ENCODE data around the gene PARK7.

The PARK7 gene

DNA sequence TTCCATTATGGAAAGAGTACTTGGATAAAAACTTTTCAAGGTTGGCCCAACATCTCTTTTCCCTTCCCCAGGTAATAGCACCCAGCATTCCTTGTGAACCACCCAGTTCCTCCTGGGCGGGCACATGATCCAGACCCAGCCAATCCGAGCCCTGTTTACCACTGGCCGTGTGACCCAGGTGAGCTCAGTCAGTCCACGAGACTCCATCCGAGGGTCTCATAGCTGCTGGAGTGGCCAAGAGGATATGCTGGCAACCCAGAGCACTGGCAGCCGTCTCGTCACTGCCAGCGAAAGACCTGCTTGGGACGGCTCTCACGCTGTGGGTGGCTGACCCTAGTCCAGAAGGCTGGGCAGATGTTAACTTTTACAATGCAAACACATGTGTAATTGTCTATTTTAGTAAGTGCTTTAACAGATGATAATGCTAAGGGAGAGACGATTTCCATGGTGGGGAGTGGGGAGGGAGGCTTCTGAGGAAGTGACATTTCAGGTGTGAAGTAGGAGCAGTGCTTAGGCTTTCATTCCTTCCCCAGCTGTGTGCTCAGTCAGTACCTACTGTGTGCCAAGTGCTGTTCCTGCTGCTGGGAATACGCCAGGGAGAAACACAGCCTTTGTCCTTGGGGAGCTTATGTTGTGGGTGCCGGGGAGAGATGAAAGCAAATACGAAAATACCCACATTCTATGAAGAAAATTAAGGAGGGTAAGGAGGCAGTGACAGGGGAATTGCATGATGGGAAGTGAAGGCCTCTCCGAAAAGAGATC is 24.5 kb downstream of the PARK7 start:
- no peak for DNase-seq

DNA sequence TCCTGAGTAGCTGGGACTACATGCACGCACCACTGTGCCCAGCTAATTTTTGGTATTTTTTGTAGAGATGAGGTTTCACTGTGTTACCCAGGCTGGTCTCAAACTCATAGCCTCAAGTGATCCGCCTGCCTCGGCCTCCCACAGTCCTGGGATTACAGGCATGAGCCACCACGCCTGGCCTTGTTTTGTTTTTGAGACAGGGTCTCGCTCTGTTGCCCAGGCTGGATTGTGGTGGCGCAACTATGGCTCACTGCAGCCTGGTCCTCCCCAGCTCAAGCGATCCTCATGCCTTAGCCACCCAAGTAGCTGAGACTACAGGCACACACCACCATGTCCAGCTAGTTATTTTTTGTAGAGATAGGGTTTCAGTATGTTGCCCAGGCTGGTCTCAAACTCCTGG is 26.0 kb downstream of the PARK7 start:
- DNase-seq = no peak

DNA sequence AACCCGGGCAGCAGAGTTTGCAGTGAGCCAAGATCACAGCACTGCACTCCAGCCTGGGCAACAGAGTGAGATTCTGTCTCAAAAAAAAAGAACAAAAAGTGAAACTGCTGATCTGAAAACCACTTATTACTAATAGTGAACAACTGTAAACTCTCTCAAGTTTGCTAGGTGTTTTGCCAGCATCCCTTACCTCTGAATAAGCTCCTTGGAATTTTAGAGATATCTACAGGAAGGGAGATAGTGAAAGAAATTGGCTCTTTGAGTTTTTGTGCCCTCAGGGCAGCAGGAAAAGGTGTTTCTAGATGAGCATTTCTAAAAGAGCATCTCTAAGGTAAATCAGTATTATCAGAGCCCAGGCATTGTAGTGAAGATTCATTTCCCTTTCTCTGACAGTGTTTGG is 27.1 kb downstream of the PARK7 start:
- no peak for DNase-seq

- DNase-seq = no peak
Observed at GRCh38 chr1:7989762-7990428, 28.4 kb downstream of the PARK7 start.

- no peak for DNase-seq
Observed at GRCh38 chr1:7991504-7992440, 30.3 kb downstream of the PARK7 start.

DNA sequence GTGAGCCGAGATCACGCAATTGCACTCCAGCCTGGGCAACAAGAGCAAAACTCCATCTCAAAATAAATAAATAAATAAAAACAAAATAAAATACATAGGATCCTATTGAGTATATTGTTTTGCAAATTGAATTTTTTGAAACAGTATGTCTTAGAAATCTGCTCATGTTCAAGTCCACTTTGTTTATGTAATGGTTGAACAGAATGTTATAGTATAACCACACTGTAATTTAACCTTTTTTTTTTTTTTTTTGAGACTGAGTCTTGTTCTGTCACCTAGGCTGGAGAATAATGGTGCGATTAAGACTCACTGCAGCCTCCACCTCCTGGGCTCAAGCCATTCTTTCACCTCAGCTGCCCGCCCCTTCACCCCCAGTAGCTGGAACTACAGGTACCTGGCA is 31.4 kb downstream of the PARK7 start:
- no peak for DNase-seq

DNA sequence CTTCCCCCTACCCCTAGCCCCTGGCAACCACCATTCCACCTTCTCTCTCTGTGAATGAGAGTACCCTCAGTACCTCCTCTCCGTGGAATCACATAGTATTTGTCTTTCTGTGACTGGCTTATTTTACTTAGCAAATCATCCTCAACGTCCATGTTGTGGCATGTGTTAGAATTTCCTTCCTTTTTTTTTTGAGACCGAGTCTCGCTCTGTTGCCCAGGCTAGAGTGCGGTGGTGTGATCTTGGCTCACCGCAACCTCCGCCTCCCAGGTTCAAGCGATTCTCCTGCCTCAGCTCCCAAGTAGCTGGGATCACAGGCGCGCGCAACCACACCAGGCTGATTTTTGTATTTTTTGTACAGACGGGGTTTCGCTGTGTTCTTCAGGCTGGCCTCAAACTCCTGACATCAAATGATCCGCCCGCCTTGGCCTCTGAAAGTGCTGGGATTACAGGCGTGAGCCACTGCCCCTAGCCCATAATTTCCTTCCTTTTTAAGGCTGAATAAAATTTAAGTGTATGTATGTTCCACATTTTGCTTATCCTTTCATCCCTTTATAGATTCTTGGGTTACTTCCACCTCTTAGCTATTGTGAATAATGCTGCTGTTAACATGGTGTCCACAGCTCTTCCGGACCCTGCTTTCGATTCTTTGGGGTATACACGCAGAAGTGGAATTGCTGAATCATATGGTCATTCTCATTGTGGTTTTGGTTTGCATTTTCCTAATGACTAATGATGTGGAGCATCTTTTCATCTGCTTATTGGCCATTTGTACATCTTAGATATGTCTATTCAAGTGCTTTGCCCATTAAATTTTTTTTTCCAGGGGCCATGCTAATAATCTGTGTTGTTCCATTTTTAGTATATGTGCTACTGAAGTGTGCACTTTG is 32.3 kb downstream of the PARK7 start:
- no peak for DNase-seq

DNA sequence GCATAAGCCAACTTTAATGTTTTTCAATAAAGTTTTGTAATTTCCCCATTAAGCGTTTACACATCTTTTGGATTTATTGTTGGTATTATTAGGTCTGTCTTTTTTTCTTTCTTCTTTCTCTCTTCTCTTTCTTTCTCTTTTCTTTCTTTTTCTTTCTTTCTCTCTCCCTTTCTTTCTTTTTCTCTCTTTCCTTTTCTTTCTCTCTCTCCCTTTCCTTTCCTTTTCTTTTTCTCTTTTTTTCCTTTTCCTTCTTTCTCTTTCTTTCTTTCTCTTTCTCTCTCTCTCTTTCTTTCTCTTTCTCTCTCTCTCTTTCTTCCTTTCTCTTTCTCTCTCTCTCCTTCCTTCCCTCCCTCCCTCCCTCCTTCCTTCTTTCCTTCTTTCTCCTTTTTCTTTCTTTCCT is 33.3 kb downstream of the PARK7 start:
- DNase-seq = no peak

- no peak for DNase-seq
Observed at GRCh38 chr1:7995437-7995836, 33.9 kb downstream of the PARK7 start.

- no peak for DNase-seq
Observed at GRCh38 chr1:8002329-8002910, 40.9 kb downstream of the PARK7 start.

- no peak for DNase-seq
Observed at GRCh38 chr1:8002921-8003320, 41.4 kb downstream of the PARK7 start.

DNA sequence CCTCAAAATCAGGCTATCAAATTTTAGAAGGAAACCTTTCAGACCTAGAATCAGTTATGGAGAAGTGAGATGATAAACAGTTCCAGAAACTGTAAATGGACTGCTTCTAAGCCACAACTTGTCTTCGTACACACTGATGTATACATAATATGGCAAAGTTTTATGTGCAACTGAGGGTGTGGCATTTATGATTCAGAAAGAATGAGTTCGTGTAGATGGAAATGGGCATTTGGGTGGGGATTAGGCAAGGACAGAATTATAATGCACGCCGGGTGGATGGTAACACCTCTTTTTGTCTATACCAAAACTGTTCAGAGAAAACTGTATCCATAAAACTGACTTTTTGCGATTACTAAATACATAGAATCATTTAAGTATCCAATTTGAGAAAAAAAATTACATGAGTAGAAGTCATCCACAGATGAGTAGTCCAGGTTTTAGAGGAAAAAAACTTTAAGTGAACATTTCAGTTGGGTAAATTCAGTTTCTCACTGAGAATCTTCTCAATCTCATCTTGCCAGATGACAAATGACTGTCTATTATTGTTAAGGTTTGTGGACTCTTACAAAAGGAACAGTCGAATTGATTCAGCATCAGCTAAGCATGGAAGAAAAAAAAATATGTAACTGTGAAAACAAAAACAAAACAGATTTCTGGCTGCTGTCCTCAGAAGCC is 42.1 kb downstream of the PARK7 start:
- no peak for DNase-seq

GRCh38 chr1:8004113-8004802 is 42.7 kb downstream of the PARK7 start:
- no peak for DNase-seq

DNA sequence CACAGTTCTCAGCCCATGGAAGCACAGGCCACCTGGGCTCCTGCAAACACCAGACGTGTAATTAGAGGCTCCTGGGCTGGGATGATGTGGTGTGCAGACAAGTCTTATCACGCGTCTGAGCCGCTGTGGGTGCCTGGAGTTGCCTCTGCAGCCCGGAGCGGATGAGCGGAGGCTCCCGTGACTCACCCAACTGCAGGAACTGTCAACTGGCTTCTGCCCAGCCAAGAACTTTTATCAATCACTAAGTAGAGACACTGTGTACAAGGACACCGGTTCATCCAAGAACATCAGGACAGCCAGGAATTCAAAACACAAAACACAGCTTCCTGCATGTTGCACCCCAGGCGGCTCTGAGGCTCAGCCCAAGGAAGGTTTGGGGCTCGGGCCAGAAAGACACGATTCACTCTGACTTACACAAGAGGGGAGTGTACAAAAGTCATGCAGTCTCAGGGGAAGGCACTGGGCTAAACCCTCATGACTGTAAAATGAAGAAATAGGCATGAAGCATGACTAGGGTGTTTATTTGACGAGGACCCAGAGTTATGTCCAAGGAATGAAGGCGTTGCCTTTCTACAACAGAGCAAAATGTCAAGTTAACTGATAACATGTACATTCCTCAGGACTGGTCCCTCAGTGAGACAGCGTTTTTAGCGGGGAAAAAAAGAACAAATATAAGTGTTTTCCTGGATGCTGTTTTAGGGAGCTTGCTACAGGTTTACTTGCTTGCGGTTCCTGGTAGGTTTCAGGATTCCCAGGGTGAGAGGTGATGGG is 43.5 kb downstream of the PARK7 start:
- no peak for DNase-seq

DNA sequence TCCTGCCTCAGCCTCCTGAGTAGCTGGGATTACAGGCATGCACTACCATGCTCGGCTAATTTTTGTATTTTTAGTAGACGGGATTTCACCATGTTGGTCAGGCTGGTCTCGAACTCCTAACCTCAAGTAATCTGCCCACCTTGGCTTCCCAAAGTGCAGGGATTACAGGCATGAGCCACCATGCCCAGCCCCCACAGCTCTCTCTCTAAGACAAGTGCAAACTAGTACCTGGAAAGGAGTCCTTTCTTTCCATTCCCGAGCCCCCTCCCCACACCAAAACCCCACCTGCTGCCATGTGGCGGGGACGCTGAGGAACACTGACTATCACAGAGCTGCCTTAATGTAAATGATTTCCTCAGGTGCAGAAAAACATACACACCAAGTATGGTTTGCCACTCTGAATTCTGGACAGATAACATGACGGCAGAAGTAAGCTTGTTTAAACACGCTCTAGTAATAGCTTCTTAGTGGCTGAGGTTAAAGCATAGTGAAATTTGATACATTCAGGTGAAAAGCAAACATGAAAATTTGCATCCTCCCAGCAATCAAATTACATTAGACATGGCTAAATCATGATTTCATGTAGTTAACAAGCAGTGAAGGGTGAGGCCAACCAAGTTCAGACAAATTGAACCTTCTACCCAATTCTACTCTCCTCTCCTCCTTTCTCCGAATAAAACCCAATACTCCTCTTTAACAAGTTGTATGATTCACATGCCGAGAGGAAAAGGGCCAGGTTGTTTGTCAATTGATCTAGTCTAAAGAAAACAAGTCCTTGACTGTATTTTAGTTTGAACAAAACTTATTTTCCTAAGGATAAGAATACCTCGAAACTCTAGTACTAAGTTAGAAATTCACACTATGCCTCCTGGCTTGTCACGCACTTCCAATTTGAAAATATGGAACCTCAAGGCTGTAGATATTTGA is 44.8 kb downstream of the PARK7 start:
- no peak for DNase-seq

DNA sequence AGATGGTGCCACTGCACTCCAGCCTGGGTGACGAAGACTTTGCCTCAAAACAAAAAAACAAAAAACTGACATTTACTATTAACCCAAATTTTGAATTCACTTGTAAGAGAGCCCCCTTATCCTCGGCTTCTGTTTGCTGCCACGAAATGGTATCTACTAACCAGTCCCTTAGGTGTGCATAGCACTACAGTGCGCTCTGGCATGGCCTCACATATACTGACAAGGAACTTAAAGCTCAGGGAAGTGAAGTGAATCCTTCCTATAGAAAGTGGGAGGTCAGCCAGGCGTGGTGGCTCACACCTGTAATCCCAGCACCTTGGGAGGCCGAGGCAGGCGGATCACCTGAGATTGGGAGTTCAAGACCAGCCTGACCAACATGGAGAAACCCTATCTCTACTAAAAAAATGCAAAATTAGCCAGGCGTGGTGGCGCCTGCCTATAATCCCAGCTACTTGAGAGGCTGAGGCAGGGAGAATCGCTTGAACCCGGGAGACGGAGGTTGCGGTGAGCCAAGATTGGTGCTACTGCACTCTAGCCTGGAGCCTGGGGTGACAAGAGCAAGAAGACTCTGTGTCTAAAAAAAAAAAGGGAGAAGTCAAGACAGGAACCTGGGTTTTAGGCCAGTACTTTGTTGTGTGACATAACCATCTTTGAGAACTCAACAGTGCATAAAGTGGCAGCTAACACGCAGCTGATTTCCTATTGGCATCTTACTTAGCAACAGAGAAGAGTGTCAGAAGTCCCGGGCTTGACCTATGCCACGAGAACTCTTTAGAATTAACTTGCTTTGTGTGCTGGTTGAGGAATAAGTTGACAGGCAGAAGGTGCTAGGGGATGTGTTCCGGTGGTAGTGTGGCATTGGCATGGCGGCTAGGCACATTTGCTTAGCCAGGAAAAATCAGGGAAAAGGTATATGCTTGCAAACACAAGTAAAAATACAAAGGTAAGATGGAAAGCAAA is 47.8 kb downstream of the PARK7 start:
- no peak for DNase-seq

GRCh38 chr1:8010080-8010664 is 48.7 kb downstream of the PARK7 start:
- DNase-seq = no peak

Data from stimulated activated CD4-positive, alpha-beta T cell treated with anti-CD3 and anti-CD28 coated beads, Interleukin-4, amount 100 ng/mL, for 24 hours (primary cell).